Lower lobe of right lung (tissue), 2 donors: Measurements from ENCODE around the gene TAS1R1. TPM values are rescaled to one million over a fixed set of nuclear protein-coding genes. Genes with fewer than 3 reads are reported as not detected.

Experiments
- ATAC-seq, 2 donors: fragments of 200-7000 bp; cut with Tn5 transposase; one replicate each; pipeline ENCODE4 v1.9.1; 2020 to 2022; ENCODE audit warnings: mild to moderate bottlenecking in 2 of 2, moderate library complexity in 2 of 2
- DNase-seq: peaks from one replicate; pipeline ENCODE4 v3.0.0-alpha.2; 2020
- H3K27ac ChIP-seq: fragments of 200-600 bp; one replicate; pipeline ENCODE4 v1.8.0; 2022
- H3K27me3 ChIP-seq: fragments of 200-600 bp; one replicate; pipeline ENCODE4 v1.8.0; 2022; ENCODE audit warnings: low read depth
- H3K36me3 ChIP-seq: fragments of 200-600 bp; one replicate; pipeline ENCODE4 v1.8.0; 2022; ENCODE audit warnings: mild to moderate bottlenecking
- H3K4me1 ChIP-seq: fragments of 200-600 bp; one replicate; pipeline ENCODE4 v1.8.0; 2022
- H3K4me3 ChIP-seq: fragments of 200-600 bp; one replicate; pipeline ENCODE4 v1.8.0; 2022; ENCODE audit warnings: mild to moderate bottlenecking
- H3K9me3 ChIP-seq: fragments of 200-600 bp; one replicate; pipeline ENCODE4 v1.8.0; 2022
- CTCF ChIP-seq: fragments of 200-600 bp; IDR thresholded peaks from one replicate; pipeline ENCODE4 v1.8.0; 2022; ENCODE audit warnings: antibody characterized with exemption, mild to moderate bottlenecking
- intact Hi-C: fragments of 100-400 bp; cut with DNase I; formaldehyde crosslinking; loops from one replicate; pipeline ENCODE4 v1.11.0; 2022
- total RNA-seq: library from RNA; stranded (reverse); fragmentation: NEBNext Ultra II Directional; extraction: Animal tissue kit (Norgen Biotek cat#: 25700); gene quantifications from one replicate; pipeline ENCODE4 v1.2.1, GENCODE V29; 2021
- donor health status: DM: no; HTN: yes; CAD: no; lungs with severe emphysema.

Gene TAS1R1
- total RNA-seq, 1 donor from 2014 or later, result 0.27 TPM

- intact Hi-C loops, result no loop called here
These were observed 44.1 kb upstream of the TAS1R1 start for GRCh38 chr1:6511056-6511455.

GRCh38 chr1:6511561-6512244, 43.4 kb upstream of the TAS1R1 start:
- Histone ChIP-seq H3K27me3 (no peaks in the 10 kb centered on the region), H3K9me3 (no peaks in the 10 kb centered on the region), H3K36me3 (no peaks in the 10 kb centered on the region), H3K4me1 (no peaks in the 10 kb centered on the region), H3K27ac (no peak overlapping the region), H3K4me3 (no peak overlapping the region)
- DNase-seq (no peak), ATAC-seq (peak in 1 of 2 donors; percentile 6)
- no peak for TF ChIP-seq CTCF
- intact Hi-C loops, result no loop called here

More at GRCh38 chr1:6511056-6511455, 44.1 kb upstream of the TAS1R1 start:
- DNase-seq (no peak), ATAC-seq (no peak)
- no peaks in the 10 kb centered on the region for H3K4me1 ChIP-seq
- TF ChIP-seq CTCF, result no peak
- no peak overlapping the region for H3K27ac ChIP-seq
- no peaks in the 10 kb centered on the region for H3K27me3 ChIP-seq
- H3K36me3 ChIP-seq, result no peaks in the 10 kb centered on the region
- H3K4me3 ChIP-seq, result no peak overlapping the region
- no peaks in the 10 kb centered on the region for H3K9me3 ChIP-seq

GRCh38 chr1:6512245-6512907, 42.7 kb upstream of the TAS1R1 start:
- H3K27ac ChIP-seq, result no peak overlapping the region
- DNase-seq, result no peak

GRCh38 chr1:6512908-6513280, 42.2 kb upstream of the TAS1R1 start:
- no peaks in the 10 kb centered on the region for H3K36me3 ChIP-seq
- H3K9me3 ChIP-seq, result no peaks in the 10 kb centered on the region
- no peaks in the 10 kb centered on the region for H3K4me1 ChIP-seq
- no peak for DNase-seq
- no peak for ATAC-seq
- no peak overlapping the region for H3K27ac ChIP-seq
- no peak for TF ChIP-seq CTCF
- intact Hi-C loops, result no loop called here
- H3K4me3 ChIP-seq, result no peak overlapping the region
- no peaks in the 10 kb centered on the region for H3K27me3 ChIP-seq

More at GRCh38 chr1:6512245-6512907, 42.7 kb upstream of the TAS1R1 start:
- Histone ChIP-seq H3K9me3 (no peaks in the 10 kb centered on the region), H3K27me3 (no peaks in the 10 kb centered on the region), H3K4me1 (no peaks in the 10 kb centered on the region), H3K4me3 (no peak overlapping the region), H3K36me3 (no peaks in the 10 kb centered on the region)
- intact Hi-C loops, result no loop called here
- no peak for ATAC-seq
- no peak for TF ChIP-seq CTCF

- Histone ChIP-seq H3K4me3 (no peak overlapping the region), H3K27me3 (no peaks in the 10 kb centered on the region), H3K4me1 (no peaks in the 10 kb centered on the region), H3K36me3 (no peaks in the 10 kb centered on the region), H3K9me3 (no peaks in the 10 kb centered on the region), H3K27ac (no peak overlapping the region)
- TF ChIP-seq CTCF, result no peak
- no peak for DNase-seq
- no peak for ATAC-seq
- intact Hi-C loops, result no loop called here
These were observed 41.7 kb upstream of the TAS1R1 start for GRCh38 chr1:6513320-6513801.
